Gastroesophageal sphincter (tissue), 3 donors: ENCODE results near the gene ZNF544.

Source experiments
- CTCF ChIP-seq, 4 experiments: fragments of 200-600 bp in 2 of 4; fragments of 450-650 bp in 2 of 4; sonication (generic) in 1 of 4; IDR thresholded peaks; one replicate each; pipeline ENCODE4 v1.5.1; 2017 to 2019; ENCODE audit warnings: antibody characterized with exemption in 4 of 4, mild to moderate bottlenecking in 2 of 4, moderate library complexity in 2 of 4
- EP300 ChIP-seq: sonication (generic); formaldehyde crosslinking; IDR thresholded peaks from one replicate; pipeline ENCODE4 v1.6.1; 2017; ENCODE audit warnings: antibody characterized with exemption, mild to moderate bottlenecking
- POLR2AphosphoS5 ChIP-seq: sonication (generic); formaldehyde crosslinking; IDR thresholded peaks from one replicate; pipeline ENCODE4 v1.6.1; 2017; ENCODE audit warnings: antibody characterized with exemption

GRCh38 chr19:58300620-58301019, 71.9 kb downstream of the ZNF544 start:
- TF ChIP-seq CTCF (IDR thresholded peaks at IDR 0.05) (no peak), EP300 (no peak), POLR2AphosphoS5 (no peak)
